Measurements from ENCODE around the gene RPIA.

DNA sequence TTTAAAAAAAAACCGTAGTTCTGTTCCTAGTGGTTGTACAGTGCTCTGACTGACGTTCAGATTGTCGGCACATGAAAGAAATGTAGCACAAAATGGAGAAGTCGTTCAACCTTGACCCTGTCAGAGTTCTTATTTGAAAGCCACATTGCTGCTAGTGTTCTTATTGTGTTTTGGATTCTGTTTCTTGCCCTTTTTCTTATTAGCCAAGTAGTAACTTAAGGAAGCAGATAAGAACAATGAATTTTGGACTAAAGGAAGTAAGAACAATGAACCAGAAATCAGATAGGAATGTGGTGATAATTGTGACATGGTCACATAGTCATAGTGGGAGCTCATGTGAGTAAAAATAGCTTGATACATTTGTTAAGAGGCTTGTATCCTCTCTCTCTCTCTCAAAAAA lies 45.9 kb downstream of the RPIA start:
- TF ChIP-seq, protein P1, sequence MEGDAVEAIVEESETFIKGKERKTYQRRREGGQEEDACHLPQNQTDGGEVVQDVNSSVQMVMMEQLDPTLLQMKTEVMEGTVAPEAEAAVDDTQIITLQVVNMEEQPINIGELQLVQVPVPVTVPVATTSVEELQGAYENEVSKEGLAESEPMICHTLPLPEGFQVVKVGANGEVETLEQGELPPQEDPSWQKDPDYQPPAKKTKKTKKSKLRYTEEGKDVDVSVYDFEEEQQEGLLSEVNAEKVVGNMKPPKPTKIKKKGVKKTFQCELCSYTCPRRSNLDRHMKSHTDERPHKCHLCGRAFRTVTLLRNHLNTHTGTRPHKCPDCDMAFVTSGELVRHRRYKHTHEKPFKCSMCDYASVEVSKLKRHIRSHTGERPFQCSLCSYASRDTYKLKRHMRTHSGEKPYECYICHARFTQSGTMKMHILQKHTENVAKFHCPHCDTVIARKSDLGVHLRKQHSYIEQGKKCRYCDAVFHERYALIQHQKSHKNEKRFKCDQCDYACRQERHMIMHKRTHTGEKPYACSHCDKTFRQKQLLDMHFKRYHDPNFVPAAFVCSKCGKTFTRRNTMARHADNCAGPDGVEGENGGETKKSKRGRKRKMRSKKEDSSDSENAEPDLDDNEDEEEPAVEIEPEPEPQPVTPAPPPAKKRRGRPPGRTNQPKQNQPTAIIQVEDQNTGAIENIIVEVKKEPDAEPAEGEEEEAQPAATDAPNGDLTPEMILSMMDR (IDR thresholded peaks at IDR 0.05): no peak
- TF ChIP-seq POLR2A (IDR thresholded peaks at IDR 0.05): no peak

Measured in testis (tissue), 2 donors.